Right cardiac atrium (tissue), 5 donors: Measurements from ENCODE around the gene LMNTD2. TPM values are rescaled to one million over a fixed set of nuclear protein-coding genes. Genes with fewer than 3 reads are reported as not detected.

Experiments used
- ATAC-seq, 2 donors: fragments of 200-7000 bp; cut with Tn5 transposase; one replicate each; pipeline versions ENCODE4 v1.8.0 to v1.9.1; 2020; ENCODE audit warnings: moderate library complexity in 2 of 2, mild to moderate bottlenecking in 1 of 2
- DNase-seq, 3 donors: peaks; one replicate each; pipeline ENCODE4 v3.0.0-alpha.2; 2020
- H3K27ac ChIP-seq: one replicate; pipeline ENCODE4 v1.5.1; 2013; ENCODE audit warnings: mild to moderate bottlenecking, low read length, control low read depth, moderate library complexity
- H3K27me3 ChIP-seq: one replicate; pipeline ENCODE4 v1.6.1; 2013; ENCODE audit not compliant: control insufficient read depth, insufficient read depth
- H3K4me1 ChIP-seq: one replicate; pipeline ENCODE4 v1.6.1; 2013; ENCODE audit warnings: low read length; ENCODE audit not compliant: control insufficient read depth, insufficient read depth
- H3K4me3 ChIP-seq: one replicate; pipeline ENCODE4 v1.5.1; 2013; ENCODE audit warnings: low read length, control low read depth
- H3K9me3 ChIP-seq: one replicate; pipeline ENCODE4 v1.6.1; 2013; ENCODE audit warnings: low read length; ENCODE audit not compliant: control insufficient read depth
- WGBS: extraction: QIAGEN DNeasy Blood & Tissue Kit; methylation state at CpG from one replicate; pipeline ENCODE4 v1.1.7; 2013; 5-methylcytosine and 5-hydroxymethylcytosine counted together
- intact Hi-C, 4 donors: fragments of 100-400 bp; cut with DNase I; formaldehyde crosslinking; loops; one replicate each; pipeline versions ENCODE4 v1.11.0 to v1.14.0; 2022 to 2023
- long read RNA-seq, 4 donors: library from polyadenylated mRNA; unstranded; transcript quantifications; one replicate each; pipeline ENCODE4 v2.0.0, GENCODE V29; 2020 to 2021
- polyA plus RNA-seq: library from polyadenylated mRNA; stranded (reverse); fragments of 200-250 nt; gene quantifications from one replicate; pipeline ENCODE4 v1.2.3, GENCODE V29; 2013
- total RNA-seq, 4 donors: library from RNA; stranded (reverse); fragmentation: NEBNext Ultra II Directional; extraction: Animal tissue kit (Norgen Biotek cat#: 25700); gene quantifications; one replicate each; pipeline ENCODE4 v1.2.1, GENCODE V29; 2021
- donor health status: healthy with polysubstance abuse.
- donor health status: DM: no; HTN: yes; CAD: no.
- donor health status: DM: no; HTN: no; CAD: no.
- donor health status: DM: no; HTN: yes; CAD: no; lungs with severe emphysema.
- donor health status: DM: yes; HTN: yes; CAD: no.

The LMNTD2 gene
- total RNA-seq = 1 to 10 TPM in 2 of 4 donors, under 1 TPM in 2; 0.65 to 1.4 (median 0.83) TPM
- polyA plus RNA-seq = 0.50 TPM
- long read RNA-seq, donor 1, partial matches to known transcripts = 0 of 3 reads
- long read RNA-seq, donor 1, other reads (novel, unspliced or antisense) = 3 of 3 reads
- long read RNA-seq, donor 2, partial matches to known transcripts = 0 of 1 reads
- long read RNA-seq, donor 2, other reads (novel, unspliced or antisense) = 1 of 1 reads
- long read RNA-seq, donor 3, partial matches to known transcripts = 1 of 2 reads
- long read RNA-seq, donor 3, other reads (novel, unspliced or antisense) = 1 of 2 reads
- long read RNA-seq, donor 4, partial matches to known transcripts = 0 of 2 reads
- long read RNA-seq, donor 4, other reads (novel, unspliced or antisense) = 2 of 2 reads

DNA sequence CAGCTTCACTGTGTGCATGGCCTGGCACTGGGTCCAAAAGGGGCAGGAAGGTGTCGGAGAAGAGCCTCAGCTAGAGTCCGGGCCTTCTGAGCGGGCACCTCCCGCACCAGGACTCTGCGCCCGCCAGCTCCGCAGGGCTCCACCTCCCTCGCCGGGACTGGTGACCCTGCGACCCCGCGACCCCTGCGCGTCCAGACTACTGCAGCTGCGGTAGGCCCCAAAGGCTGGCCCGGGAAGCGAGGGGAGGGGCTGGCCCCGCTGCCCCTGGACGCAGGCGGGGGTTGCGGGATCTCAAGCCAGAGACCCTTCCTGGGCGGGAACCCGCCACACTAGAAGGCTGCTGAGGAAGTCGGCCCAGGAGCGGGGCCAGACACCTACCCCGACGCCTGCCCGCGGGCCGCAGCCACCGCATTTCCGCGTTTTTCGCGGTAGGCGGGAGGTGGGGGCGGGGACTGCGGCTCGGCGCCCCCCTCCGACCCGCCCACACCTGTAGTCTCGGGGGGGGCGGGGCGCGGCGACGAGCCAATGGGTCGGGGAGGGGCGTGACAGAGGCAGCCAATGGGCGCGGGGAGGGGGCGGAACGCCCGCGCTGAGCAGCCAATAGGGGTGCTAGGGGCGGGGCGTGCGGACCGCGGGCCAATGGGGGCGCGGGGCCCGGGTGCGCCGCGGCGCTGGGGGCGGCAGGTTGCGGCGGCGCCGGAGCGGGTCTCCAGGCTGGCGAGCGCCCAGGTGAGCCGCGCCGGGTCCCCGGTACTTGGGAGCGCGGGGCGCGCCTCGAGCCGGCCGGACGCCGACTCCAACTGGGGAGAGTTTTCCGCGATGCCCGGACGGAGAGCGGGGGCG lies at the start of gene LMNTD2, which contains the start of gene RASSF7:
Gene LMNTD2 (minus strand): TSS at position 434 of the 843 bp plus-strand sequence. CDS start 22 bp downstream, at position 412.
Gene RASSF7 (plus strand): TSS at position 666 of the 843 bp plus-strand sequence. CDS start 799 bp downstream, outside the sequence.
- H3K27me3 ChIP-seq = no peaks in the 10 kb centered on the region
- H3K4me1 ChIP-seq = no peaks in the 10 kb centered on the region
- DNase-seq = peak; percentile 90 to 97 (median 96)
- intact Hi-C loops = no loop called here
- H3K9me3 ChIP-seq = no peaks in the 10 kb centered on the region
- H3K27ac ChIP-seq = no peak within 1 kb of the TSS
- H3K4me3 ChIP-seq = peak within 1 kb of the TSS; percentile 87
- peak; percentile 92 for ATAC-seq
- 2% methylated on average over 95 of the region's 95 CpGs for WGBS

DNA sequence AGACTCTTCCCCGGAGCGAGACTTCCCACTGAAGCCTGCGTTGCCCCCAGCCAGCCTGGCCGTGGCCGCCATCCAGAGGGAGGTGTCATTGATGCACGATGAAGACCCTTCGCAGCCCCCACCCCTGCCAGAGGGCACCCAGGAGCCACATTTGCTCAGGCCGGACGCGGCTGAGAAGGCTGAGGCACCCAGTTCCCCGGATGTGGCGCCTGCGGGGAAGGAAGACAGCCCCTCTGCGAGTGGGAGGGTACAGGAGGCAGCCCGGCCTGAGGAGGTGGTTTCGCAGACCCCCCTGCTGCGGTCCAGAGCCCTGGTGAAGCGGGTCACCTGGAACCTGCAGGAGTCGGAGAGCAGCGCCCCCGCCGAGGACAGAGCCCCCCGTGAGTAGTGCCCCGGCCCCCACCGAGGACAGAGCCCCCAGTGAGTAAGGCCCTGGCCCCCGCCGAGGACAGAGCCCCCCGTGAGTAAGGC lies 48.8 kb upstream of the LMNTD2 start:
- ATAC-seq (no peak), DNase-seq (peak in 2 of 3 donors; percentile 55 to 65)
- WGBS = 95% methylated on average over 28 of the region's 28 CpGs
- Histone ChIP-seq H3K4me1 (peaks cover 2% of the 10 kb centered on the region), H3K4me3 (no peak overlapping the region), H3K27me3 (no peaks in the 10 kb centered on the region), H3K27ac (no peak overlapping the region), H3K9me3 (no peaks in the 10 kb centered on the region)
- intact Hi-C loops = no loop called here

- 65% methylated on average over 28 of the region's 28 CpGs for WGBS
- H3K4me1 ChIP-seq = peaks cover 2% of the 10 kb centered on the region
- peak in 1 of 2 donors; percentile 4 for ATAC-seq
Measured at GRCh38 chr11:608791-609251, 48.3 kb upstream of the LMNTD2 start.

DNA sequence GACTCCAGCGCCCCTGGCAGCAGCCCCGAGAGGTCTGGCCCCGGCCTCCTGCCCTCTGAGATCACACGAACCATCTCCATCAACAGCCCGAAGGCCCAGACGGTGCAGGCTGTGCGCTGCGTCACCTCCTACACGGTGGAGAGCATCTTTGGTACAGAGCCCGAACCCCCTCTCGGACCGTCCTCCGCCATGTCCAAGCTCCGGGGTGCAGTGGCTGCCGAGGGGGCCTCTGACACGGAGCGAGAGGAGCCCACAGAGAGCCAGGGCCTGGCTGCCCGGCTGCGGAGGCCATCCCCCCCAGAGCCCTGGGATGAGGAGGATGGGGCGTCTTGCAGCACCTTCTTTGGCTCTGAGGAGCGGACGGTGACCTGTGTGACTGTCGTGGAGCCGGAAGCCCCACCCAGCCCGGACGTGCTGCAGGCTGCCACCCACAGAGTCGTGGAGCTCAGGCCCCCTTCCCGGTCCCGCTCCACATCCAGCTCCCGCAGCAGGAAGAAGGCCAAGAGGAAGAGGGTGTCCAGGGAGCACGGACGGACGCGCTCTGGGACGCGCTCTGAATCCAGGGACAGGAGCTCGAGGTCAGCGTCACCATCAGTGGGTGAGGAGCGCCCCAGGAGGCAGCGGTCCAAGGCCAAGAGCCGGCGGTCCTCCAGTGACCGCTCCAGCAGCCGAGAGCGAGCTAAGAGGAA lies 47.6 kb upstream of the LMNTD2 start:
- DNase-seq (peak in 2 of 3 donors; percentile 57 to 61), ATAC-seq (no peak)
- H3K4me3 ChIP-seq = no peak overlapping the region
- H3K27me3 ChIP-seq = no peaks in the 10 kb centered on the region
- peaks cover 2% of the 10 kb centered on the region for H3K4me1 ChIP-seq
- H3K27ac ChIP-seq = no peak overlapping the region
- intact Hi-C loops = no loop called here
- H3K9me3 ChIP-seq = no peaks in the 10 kb centered on the region
- 77% methylated on average over 45 of the region's 45 CpGs for WGBS

More at GRCh38 chr11:608791-609251, 48.3 kb upstream of the LMNTD2 start:
- H3K27ac ChIP-seq = no peak overlapping the region
- H3K27me3 ChIP-seq = no peaks in the 10 kb centered on the region
- H3K9me3 ChIP-seq = no peaks in the 10 kb centered on the region
- peak in 2 of 3 donors; percentile 81 to 82 for DNase-seq
- intact Hi-C loops = no loop called here
- no peak overlapping the region for H3K4me3 ChIP-seq

DNA sequence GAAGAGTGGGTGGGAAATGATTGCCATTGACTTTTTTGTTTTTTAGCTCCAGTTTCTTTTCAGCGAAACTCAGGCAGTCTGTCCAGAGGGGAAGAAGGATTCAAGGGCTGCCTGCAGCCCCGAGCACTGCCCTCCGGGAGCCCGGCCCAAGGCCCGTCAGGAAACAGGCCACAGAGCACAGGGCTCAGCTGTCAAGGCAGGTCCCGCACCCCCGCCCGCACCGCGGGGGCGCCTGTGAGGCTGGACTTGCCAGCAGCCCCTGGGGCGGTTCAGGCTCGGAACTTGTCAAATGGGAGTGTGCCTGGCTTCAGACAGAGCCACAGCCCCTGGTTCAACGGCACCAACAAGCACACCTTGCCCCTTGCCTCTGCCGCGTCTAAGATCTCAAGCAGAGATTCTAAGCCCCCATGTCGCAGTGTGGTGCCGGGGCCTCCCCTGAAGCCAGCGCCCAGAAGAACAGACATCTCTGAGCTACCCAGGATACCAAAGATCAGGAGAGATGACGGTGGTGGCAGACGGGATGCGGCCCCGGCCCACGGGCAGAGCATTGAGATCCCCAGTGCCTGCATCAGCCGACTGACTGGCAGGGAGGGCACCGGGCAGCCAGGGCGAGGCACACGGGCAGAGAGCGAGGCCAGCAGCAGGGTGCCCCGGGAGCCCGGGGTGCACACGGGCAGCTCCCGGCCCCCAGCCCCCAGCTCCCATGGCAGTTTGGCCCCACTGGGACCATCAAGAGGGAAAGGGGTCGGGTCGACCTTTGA lies 46.7 kb upstream of the LMNTD2 start:
- Histone ChIP-seq H3K4me1 (peaks cover 2% of the 10 kb centered on the region), H3K27ac (no peak overlapping the region), H3K27me3 (no peaks in the 10 kb centered on the region), H3K9me3 (no peaks in the 10 kb centered on the region), H3K4me3 (no peak overlapping the region)
- intact Hi-C loops = no loop called here
- WGBS = 93% methylated on average over 35 of the region's 35 CpGs
- DNase-seq (peak in 2 of 3 donors; percentile 48 to 59), ATAC-seq (no peak)

DNA sequence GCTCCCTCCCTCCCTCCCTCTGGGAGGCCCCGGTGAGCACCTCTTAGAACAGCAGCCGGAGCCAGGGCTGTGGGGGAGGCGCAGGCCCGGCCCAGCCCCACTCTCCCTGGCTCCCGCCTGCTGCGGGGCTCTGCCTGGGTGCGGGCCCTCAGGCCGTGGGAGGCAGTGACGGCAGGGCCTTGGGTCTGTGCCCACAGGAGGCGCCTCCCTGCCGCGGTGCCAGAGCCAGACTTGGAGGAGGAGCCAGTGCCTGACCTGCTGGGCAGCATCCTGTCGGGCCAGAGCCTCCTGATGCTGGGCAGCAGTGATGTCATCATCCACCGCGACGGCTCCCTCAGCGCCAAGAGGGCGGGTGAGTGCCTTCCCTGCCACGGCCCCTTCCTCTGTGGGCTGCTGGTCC lies 45.7 kb upstream of the LMNTD2 start:
- H3K4me3 ChIP-seq = no peak overlapping the region
- no peak overlapping the region for H3K27ac ChIP-seq
- intact Hi-C loops = no loop called here
- no peaks in the 10 kb centered on the region for H3K27me3 ChIP-seq
- DNase-seq (peak; percentile 73 to 87 (median 83)), ATAC-seq (peak; percentile 75 to 79)
- WGBS = 54% methylated on average over 19 of the region's 19 CpGs
- H3K9me3 ChIP-seq = no peaks in the 10 kb centered on the region
- peaks cover 2% of the 10 kb centered on the region for H3K4me1 ChIP-seq

- intact Hi-C loops = no loop called here
Measured at GRCh38 chr11:605286-606129, 45.0 kb upstream of the LMNTD2 start.

GRCh38 chr11:603154-603553 lies 42.6 kb upstream of the LMNTD2 start:
- intact Hi-C loops = no loop called here
- Histone ChIP-seq H3K4me3 (no peak overlapping the region), H3K4me1 (peaks cover 2% of the 10 kb centered on the region), H3K27ac (no peak overlapping the region), H3K27me3 (no peaks in the 10 kb centered on the region), H3K9me3 (no peaks in the 10 kb centered on the region)
- DNase-seq (no peak), ATAC-seq (no peak)
- WGBS = 91% methylated on average over 13 of the region's 13 CpGs

More at GRCh38 chr11:605286-606129, 45.0 kb upstream of the LMNTD2 start:
- peak overlapping the region; percentile 1 for H3K27ac ChIP-seq
- ATAC-seq (no peak), DNase-seq (peak in 2 of 3 donors; percentile 46 to 55)
- no peaks in the 10 kb centered on the region for H3K9me3 ChIP-seq
- WGBS = 93% methylated on average over 33 of the region's 33 CpGs
- no peak overlapping the region for H3K4me3 ChIP-seq
- no peaks in the 10 kb centered on the region for H3K27me3 ChIP-seq
- peaks cover 2% of the 10 kb centered on the region for H3K4me1 ChIP-seq

DNA sequence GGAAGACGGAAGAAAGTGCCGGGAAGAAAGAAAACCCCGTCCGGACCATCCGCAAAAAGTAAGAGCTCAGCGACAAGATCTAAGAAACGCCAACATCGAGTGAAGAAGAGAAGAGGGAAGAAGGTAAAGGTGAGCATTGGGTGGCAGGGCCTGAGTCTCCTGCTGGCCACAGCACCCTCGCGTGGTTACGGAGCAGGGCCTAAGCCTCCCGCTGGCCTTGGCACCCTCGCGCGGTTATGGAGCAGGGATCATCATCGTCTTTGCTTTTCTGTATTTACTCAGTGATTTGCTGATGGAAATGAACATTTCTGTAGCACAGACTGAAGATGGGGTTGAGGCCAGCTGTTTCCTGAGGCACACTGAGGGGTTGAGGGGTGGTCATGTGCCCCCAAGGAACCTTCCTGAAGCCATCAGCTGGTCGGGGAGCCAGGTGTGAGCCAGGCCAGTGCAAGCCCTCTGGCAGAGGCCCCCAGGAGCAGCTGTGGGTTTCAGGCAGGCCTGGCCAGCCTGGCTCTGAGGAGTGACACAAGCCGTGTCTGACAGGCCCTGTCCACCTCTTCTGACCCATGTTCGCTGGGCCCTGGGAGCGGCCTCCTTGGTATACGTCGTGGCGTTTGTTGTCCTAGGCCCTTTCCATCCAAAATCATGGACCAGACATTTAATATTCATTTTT lies 41.2 kb upstream of the LMNTD2 start:
- no peak for DNase-seq
- no peaks in the 10 kb centered on the region for H3K27me3 ChIP-seq
- intact Hi-C loops = no loop called here
- no peaks in the 10 kb centered on the region for H3K9me3 ChIP-seq
- no peak overlapping the region for H3K4me3 ChIP-seq
- peaks cover 2% of the 10 kb centered on the region for H3K4me1 ChIP-seq
- H3K27ac ChIP-seq = no peak overlapping the region
- ATAC-seq = no peak
- WGBS = 94% methylated on average over 23 of the region's 23 CpGs
